C4-2B (cell line): ENCODE measurements around the gene MVB12A.

ENCODE experiments used
- H3K27ac ChIP-seq: fragments of 450-650 bp; 2 replicates; pipeline ENCODE4 v1.5.1; 2017
- ZFX ChIP-seq: fragments of 450-650 bp; IDR thresholded peaks from 2 replicates; pipeline ENCODE4 v1.6.1; 2017
- TF ChIP-seq, protein P1 (sequence below): fragments of 450-650 bp; conservative IDR thresholded peaks from 2 replicates; pipeline ENCODE4 v1.5.1; 2017; ENCODE audit warnings: mild to moderate bottlenecking

MVB12A gene

DNA sequence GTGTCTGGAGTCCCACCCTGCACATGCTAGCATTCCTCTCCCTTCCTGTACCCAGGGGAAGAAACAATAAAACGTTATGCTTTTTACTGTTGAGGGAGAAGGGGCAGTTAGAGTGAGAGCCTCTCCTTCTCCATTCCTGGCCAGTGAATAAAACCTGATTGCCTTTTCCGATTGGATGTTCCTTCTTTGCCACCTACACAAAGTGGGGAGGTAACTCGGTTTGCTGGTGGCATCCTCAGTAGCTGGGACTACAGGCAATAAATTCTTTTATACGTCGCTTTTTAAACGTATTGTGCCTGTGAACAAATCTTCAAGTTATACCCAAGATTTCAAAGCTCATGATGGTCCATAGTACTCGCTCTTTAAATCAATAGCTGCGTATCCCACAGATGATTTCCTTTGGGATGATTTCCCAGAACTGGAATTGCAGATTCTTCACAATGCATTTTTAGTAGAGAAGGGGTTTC is 660 bp upstream of the MVB12A start:
- TF ChIP-seq ZFX = no peak
- TF ChIP-seq, protein P1, sequence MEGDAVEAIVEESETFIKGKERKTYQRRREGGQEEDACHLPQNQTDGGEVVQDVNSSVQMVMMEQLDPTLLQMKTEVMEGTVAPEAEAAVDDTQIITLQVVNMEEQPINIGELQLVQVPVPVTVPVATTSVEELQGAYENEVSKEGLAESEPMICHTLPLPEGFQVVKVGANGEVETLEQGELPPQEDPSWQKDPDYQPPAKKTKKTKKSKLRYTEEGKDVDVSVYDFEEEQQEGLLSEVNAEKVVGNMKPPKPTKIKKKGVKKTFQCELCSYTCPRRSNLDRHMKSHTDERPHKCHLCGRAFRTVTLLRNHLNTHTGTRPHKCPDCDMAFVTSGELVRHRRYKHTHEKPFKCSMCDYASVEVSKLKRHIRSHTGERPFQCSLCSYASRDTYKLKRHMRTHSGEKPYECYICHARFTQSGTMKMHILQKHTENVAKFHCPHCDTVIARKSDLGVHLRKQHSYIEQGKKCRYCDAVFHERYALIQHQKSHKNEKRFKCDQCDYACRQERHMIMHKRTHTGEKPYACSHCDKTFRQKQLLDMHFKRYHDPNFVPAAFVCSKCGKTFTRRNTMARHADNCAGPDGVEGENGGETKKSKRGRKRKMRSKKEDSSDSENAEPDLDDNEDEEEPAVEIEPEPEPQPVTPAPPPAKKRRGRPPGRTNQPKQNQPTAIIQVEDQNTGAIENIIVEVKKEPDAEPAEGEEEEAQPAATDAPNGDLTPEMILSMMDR = no peak
- H3K27ac ChIP-seq = peak overlapping the region; percentile 72

DNA sequence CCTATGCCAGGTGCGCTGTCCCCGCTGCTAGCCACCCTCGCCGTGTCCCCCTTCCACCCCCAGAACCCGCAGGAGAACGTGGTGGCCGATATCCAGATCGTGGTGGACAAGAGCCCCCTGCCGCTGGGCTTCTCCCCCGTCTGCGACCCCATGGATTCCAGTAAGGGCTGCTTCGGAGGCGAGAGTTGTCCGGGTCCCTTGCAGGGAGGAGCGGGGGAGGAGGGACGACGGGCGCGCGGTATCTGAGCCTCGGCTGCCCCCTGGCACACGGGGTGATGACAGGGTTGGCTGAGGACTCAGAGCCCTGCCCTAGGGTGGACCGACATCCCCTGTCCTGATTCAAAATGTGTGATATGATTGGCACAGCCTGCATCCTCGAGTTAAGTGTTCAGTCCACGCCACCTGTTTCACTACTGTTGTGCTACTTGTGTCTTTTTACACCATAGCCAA is 653 bp downstream of the MVB12A start:
- TF ChIP-seq, protein P1 = no peak
- TF ChIP-seq ZFX = no peak
- H3K27ac ChIP-seq = peak overlapping the region; percentile 72

DNA sequence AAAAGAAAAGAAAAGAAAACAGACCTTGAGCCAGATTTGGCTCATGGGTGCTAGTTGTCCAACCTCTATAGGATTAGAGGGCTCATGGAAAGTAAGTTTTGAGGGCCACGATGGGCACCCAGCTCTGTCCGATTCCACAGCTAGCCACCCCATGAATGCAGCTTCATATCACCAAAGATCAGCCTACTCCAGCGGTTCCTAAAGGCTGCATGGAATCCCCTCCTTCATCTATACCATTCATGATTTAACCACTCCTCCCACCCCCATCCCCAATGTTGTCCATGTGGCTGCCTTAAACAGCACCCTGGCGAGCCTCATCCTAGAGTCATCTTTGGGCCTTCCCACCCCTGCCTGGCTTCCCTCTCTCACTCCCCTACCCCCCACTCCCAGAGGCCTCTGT is 2.1 kb downstream of the MVB12A start:
- H3K27ac ChIP-seq = no peak overlapping the region
- TF ChIP-seq, protein P1 = no peak
- no peak for TF ChIP-seq ZFX

DNA sequence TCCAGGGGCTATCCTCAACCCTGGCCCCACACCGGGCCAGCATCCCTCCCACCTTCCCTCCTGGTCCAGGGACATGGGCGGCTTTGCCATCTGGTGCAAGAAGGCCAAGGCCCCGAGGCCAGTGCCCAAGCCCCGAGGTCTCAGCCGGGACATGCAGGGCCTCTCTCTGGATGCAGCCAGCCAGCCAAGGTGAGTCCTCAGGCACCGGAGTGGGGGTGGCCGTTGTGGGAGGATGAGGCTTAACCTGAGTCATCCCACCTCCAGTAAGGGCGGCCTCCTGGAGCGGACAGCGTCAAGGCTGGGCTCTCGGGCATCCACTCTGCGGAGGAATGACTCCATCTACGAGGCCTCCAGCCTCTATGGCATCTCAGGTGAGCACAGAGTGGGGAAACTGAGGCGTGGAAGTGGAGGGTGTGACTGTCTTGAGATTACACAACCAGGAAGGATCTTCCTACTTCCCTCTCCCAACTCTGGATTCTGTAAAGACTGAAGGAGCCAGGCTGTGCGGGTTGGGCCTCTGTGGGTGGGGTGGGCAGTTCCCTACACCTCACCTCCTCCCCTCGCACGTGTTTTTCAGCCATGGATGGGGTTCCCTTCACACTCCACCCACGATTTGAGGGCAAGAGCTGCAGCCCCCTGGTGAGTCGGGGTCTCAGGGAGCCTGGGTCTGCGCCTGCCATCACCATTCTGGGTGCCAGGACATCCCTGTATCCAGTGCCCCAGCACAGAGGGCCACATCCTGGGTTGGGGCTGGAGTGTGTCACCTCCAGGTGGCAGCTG is 3.8 kb downstream of the MVB12A start:
- H3K27ac ChIP-seq = no peak overlapping the region
- TF ChIP-seq ZFX = no peak
- TF ChIP-seq, protein P1 = no peak

DNA sequence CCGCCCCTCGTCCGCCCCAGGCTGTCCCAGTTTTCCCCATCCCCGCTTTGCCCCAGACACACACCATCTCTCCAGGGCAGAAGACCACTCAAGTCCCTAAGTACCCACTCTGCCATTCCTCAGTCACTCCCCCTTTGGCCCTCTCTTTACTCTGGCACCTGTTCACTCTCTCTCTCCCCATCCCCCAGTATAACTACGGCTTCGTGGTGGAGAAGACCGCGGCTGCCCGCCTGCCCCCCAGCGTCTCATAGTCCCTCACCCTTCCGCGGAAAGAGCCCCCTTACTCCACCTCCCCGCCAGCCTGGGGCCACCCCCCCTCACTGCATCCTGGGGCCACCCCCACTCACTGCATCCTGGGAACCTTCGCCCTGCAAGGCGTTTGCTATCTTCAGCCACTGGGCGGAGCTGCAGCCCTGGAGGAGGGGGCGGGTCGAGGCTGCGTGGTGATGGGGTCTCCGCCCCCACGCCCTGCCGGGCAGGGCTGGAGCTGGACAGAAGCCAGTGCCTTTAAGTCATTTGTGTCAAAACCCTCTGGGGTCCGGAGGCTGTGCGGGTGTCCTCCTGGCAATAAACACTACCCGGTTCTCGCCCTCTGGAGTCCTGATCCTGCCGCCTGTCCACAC is 5.0 kb downstream of the MVB12A start:
- TF ChIP-seq, protein P1 = no peak
- no peak for TF ChIP-seq ZFX

DNA sequence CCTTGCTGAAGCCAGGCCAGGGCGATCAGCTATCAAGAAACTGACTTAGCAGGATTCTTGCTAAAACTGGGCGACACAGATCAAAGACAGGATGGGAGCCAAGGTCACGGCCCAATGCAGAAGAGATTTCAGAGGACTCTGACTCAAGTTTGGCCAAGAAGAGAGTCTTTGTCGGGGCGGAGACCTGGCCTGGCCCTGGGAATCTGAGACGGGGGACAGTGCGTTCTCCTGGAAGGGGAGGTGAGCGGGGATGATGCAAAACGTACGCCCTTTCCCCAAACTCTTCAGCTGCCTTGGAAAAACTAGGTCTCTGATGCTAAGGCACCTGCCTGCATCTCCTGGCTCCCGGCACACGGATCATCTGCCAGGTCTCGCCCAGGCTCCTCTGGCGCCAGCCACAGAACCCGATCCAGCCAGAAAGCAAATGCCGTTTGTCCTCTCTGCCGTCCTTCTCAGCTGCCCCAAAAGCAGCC is 9.8 kb downstream of the MVB12A start:
- H3K27ac ChIP-seq = no peak overlapping the region
- TF ChIP-seq ZFX = no peak
- TF ChIP-seq, protein P1 = no peak

More for the DNA sequence above, 5.0 kb downstream of the MVB12A start:
- no peak overlapping the region for H3K27ac ChIP-seq

DNA sequence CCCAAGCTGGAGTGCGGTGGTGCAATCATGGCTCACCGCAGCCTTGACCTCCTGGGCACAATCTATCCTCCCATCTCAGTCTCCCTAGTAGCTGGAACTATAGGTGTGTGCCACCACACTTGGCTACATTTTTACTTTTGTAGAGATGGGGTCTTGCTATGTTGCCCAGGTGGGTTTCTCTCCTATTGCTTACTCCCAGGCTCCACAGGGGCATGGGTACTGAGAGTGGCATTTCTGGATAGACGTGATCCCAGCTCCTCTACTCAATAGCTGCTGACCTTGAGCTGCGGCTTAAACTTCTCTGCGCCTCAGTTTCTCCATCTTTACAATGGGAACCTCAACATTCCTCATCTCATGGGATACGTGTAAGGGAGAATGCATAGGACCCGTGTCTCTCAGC is 11.6 kb downstream of the MVB12A start:
- TF ChIP-seq, protein P1 = no peak
- no peak for TF ChIP-seq ZFX
- no peak overlapping the region for H3K27ac ChIP-seq
